H1 (cell line): ENCODE results near the gene PAFAH1B1. TPM values are rescaled to one million over a fixed set of nuclear protein-coding genes. Genes with fewer than 3 reads are reported as not detected.
A peak's percentile ranks its signal among the peaks of the same experiment; 100 is the strongest.

Experiments
- CTCF ChIA-PET: fragments of 300-600 bp; sonication (Branson Sonifier 250); formaldehyde crosslinking; loops from one replicate; lab custom pipeline; 2021; ENCODE audit not compliant: partially characterized antibody; lab: Charles Lee
- POLR2A ChIA-PET: fragments of 300-600 bp; sonication (Branson Sonifier 250); formaldehyde crosslinking; loops from one replicate; lab custom pipeline; 2021; ENCODE audit warnings: inconsistent platforms; ENCODE audit not compliant: partially characterized antibody; lab: Charles Lee
- DNase-seq, 2 experiments: peaks; one replicate each; pipeline versions ENCODE4 v3.0.0 to v3.0.0-alpha.2; 2010 to 2022; ENCODE audit warnings: low spot score in 2 of 2, low read depth in 1 of 2, mixed read lengths in 1 of 2
- FAIRE-seq: peaks from 2 replicates; lab custom pipeline; 2011; peaks lifted over from hg19 to GRCh38; lab: Jason Lieb, UNC
- H2AFZ ChIP-seq: 2 replicates; pipeline ENCODE4 v1.8.1; 2012; ENCODE audit warnings: low read length, inconsistent platforms
- H2AK5ac ChIP-seq: 2 replicates; pipeline ENCODE4 v1.6.1; 2013; ENCODE audit warnings: low read depth, low read length
- H2BK120ac ChIP-seq: replicated peaks from 2 replicates; pipeline ENCODE3; 2013; ENCODE audit warnings: low read depth, low read length, inconsistent platforms
- H2BK12ac ChIP-seq: 2 replicates; pipeline ENCODE4 v1.6.1; 2013; ENCODE audit warnings: low read depth, low read length
- H2BK15ac ChIP-seq: 2 replicates; pipeline ENCODE4 v1.6.1; 2013; ENCODE audit warnings: low read length
- H2BK20ac ChIP-seq: 2 replicates; pipeline ENCODE4 v1.6.1; 2013; ENCODE audit warnings: low read length
- H2BK5ac ChIP-seq: 2 replicates; pipeline ENCODE4 v1.6.1; 2013; ENCODE audit warnings: low read depth, low read length
- H3K14ac ChIP-seq: 2 replicates; pipeline ENCODE4 v1.6.1; 2013; ENCODE audit warnings: inconsistent platforms; ENCODE audit not compliant: insufficient read length
- H3K18ac ChIP-seq: 2 replicates; pipeline ENCODE4 v1.6.1; 2013; ENCODE audit warnings: low read length; ENCODE audit errors: extremely low read depth
- H3K23ac ChIP-seq: 2 replicates; pipeline ENCODE4 v1.6.1; 2013; ENCODE audit warnings: inconsistent platforms; ENCODE audit not compliant: insufficient read length
- H3K23me2 ChIP-seq: 2 replicates; pipeline ENCODE4 v1.6.1; 2013; ENCODE audit warnings: low read depth, low read length
- H3K27ac ChIP-seq: 2 replicates; pipeline ENCODE4 v1.6.1; 2011; ENCODE audit warnings: low read depth, low read length, inconsistent platforms
- H3K27me3 ChIP-seq, 4 experiments: replicated peaks in 1 of 4; 1 replicate in 1 of 4; 2 replicates in 3 of 4; pipeline versions ENCODE4 v1.6.1 to v1.8.1; 2011 to 2013; ENCODE audit warnings: low read length in 3 of 4, mild to moderate bottlenecking in 3 of 4, inconsistent platforms in 2 of 4, mixed read lengths in 2 of 4, moderate library complexity in 1 of 4; ENCODE audit not compliant: control insufficient read depth in 3 of 4, insufficient read depth in 3 of 4; ENCODE audit errors: extremely low read depth in 1 of 4
- H3K36me3 ChIP-seq, 4 experiments: 2 replicates each; pipeline versions ENCODE4 v1.6.1 to v1.8.1; 2011 to 2013; ENCODE audit warnings: mild to moderate bottlenecking in 4 of 4, low read length in 3 of 4, moderate library complexity in 2 of 4, control low read depth in 1 of 4, inconsistent platforms in 1 of 4; ENCODE audit not compliant: insufficient read depth in 4 of 4, control insufficient read depth in 2 of 4
- H3K4ac ChIP-seq: replicated peaks from 2 replicates; pipeline ENCODE3; 2013; ENCODE audit warnings: low read length, low read depth, mixed read lengths, inconsistent platforms; ENCODE audit not compliant: insufficient read length
- H3K4me1 ChIP-seq, 4 experiments: replicated peaks in 1 of 4; 1 replicate in 1 of 4; 2 replicates in 3 of 4; pipeline versions ENCODE4 v1.6.1 to v1.8.1; 2011 to 2013; ENCODE audit warnings: low read length in 3 of 4, inconsistent platforms in 2 of 4, mixed read lengths in 1 of 4; ENCODE audit not compliant: insufficient read depth in 4 of 4, control insufficient read depth in 3 of 4
- H3K4me2 ChIP-seq, 2 experiments: 2 replicates each; pipeline versions ENCODE4 v1.6.1 to v1.8.1; 2011 to 2013; ENCODE audit warnings: low read depth in 2 of 2, low read length in 2 of 2, control low read depth in 1 of 2, inconsistent platforms in 1 of 2, mild to moderate bottlenecking in 1 of 2; ENCODE audit not compliant: insufficient read depth in 1 of 2
- H3K4me3 ChIP-seq, 4 experiments: fragments of 200-600, 300-600 bp in 1 of 4; sonication (generic), shearing (Covaris generic), sonication (Bioruptor Twin) in 1 of 4; 2 replicates each; pipeline versions ENCODE4 v1.5.1 to v1.8.1; 2011 to 2016; ENCODE audit warnings: low read length in 4 of 4, low read depth in 3 of 4, control low read depth in 2 of 4, inconsistent platforms in 2 of 4, mild to moderate bottlenecking in 2 of 4, mixed read lengths in 1 of 4, moderate library complexity in 1 of 4; ENCODE audit not compliant: insufficient read depth in 2 of 4; ENCODE audit errors: extremely low read depth in 1 of 4
- H3K56ac ChIP-seq: replicated peaks from 2 replicates; pipeline ENCODE3; 2013; ENCODE audit warnings: low read depth, mild to moderate bottlenecking, mixed read lengths, low read length, inconsistent platforms; ENCODE audit not compliant: insufficient read length
- H3K79me1 ChIP-seq: 2 replicates; pipeline ENCODE4 v1.6.1; 2013; ENCODE audit warnings: low read depth, low read length, control low read depth
- H3K79me2 ChIP-seq, 2 experiments: 2 replicates each; pipeline versions ENCODE4 v1.6.1 to v1.8.1; 2012 to 2013; ENCODE audit warnings: low read length in 2 of 2, mild to moderate bottlenecking in 2 of 2, inconsistent platforms in 1 of 2; ENCODE audit not compliant: insufficient read depth in 2 of 2, control insufficient read depth in 1 of 2
- H3K9ac ChIP-seq, 4 experiments: replicated peaks in 1 of 4; 1 replicate in 1 of 4; 2 replicates in 3 of 4; pipeline versions ENCODE4 v1.6.1 to v1.8.1; 2011 to 2013; ENCODE audit warnings: low read depth in 3 of 4, low read length in 3 of 4, control low read depth in 2 of 4, mild to moderate bottlenecking in 2 of 4, moderate library complexity in 2 of 4, inconsistent platforms in 1 of 4; ENCODE audit errors: extremely low read depth in 1 of 4
- H3K9me3 ChIP-seq, 2 experiments: 2 replicates each; pipeline versions ENCODE4 v1.6.1 to v1.8.1; 2012 to 2013; ENCODE audit warnings: mild to moderate bottlenecking in 2 of 2, moderate library complexity in 2 of 2, control low read depth in 1 of 2, inconsistent platforms in 1 of 2, low read depth in 1 of 2, low read length in 1 of 2, mixed read lengths in 1 of 2; ENCODE audit not compliant: insufficient read depth in 2 of 2
- H4K20me1 ChIP-seq, 2 experiments: replicated peaks in 1 of 2; 2 replicates each; pipeline versions ENCODE3 to v1.8.1; 2011 to 2013; ENCODE audit warnings: inconsistent platforms in 2 of 2, low read length in 2 of 2, mild to moderate bottlenecking in 1 of 2; ENCODE audit not compliant: insufficient read depth in 2 of 2, control insufficient read depth in 1 of 2
- H4K5ac ChIP-seq: 2 replicates; pipeline ENCODE4 v1.6.1; 2013; ENCODE audit warnings: low read length, low read depth, mixed read lengths, inconsistent platforms; ENCODE audit not compliant: insufficient read length
- H4K8ac ChIP-seq: 2 replicates; pipeline ENCODE4 v1.8.0; 2013; ENCODE audit warnings: mild to moderate bottlenecking, moderate library complexity, low read length, inconsistent platforms; ENCODE audit not compliant: insufficient read depth; ENCODE audit errors: extremely low read depth
- H4K91ac ChIP-seq: replicated peaks from 2 replicates; pipeline ENCODE3; 2013; ENCODE audit warnings: low read length, mixed read lengths, inconsistent platforms; ENCODE audit not compliant: insufficient read length
- CTCF ChIP-seq, 3 experiments: IDR thresholded peaks; 1 replicate in 2 of 3; 2 replicates in 1 of 3; pipeline versions ENCODE4 v1.5.1 to v1.6.1; 2011; ENCODE audit warnings: low read length in 3 of 3, mild to moderate bottlenecking in 3 of 3, inconsistent platforms in 2 of 3, low read depth in 1 of 3, moderate library complexity in 1 of 3; ENCODE audit not compliant: insufficient read depth in 1 of 3; ENCODE audit errors: control extremely low read depth in 1 of 3
- GABPA ChIP-seq: IDR thresholded peaks from 2 replicates; pipeline ENCODE4 v1.6.1; 2011; ENCODE audit warnings: mild to moderate bottlenecking, low read length, moderate library complexity, borderline replicate concordance; ENCODE audit not compliant: insufficient read depth
- HDAC2 ChIP-seq, 2 experiments: fragments of 300-600 bp in 1 of 2; sonication (generic) in 1 of 2; IDR thresholded peaks; 2 replicates each; pipeline ENCODE4 v1.6.1; 2011 to 2012; ENCODE audit warnings: low read depth in 2 of 2, low read length in 2 of 2, mild to moderate bottlenecking in 2 of 2, moderate library complexity in 2 of 2, borderline replicate concordance in 1 of 2, inconsistent platforms in 1 of 2
- HDAC6 ChIP-seq: IDR thresholded peaks from one replicate; pipeline ENCODE4 v1.7.1; 2012; ENCODE audit warnings: low read depth, mild to moderate bottlenecking, inconsistent platforms, low read length, moderate library complexity
- JUN ChIP-seq: IDR thresholded peaks from 2 replicates; pipeline ENCODE4 v1.6.1; 2011; ENCODE audit warnings: low read depth, mild to moderate bottlenecking, improper control_type of control experiment, low read length
- SAP30 ChIP-seq: fragments of 300-600 bp; sonication (generic); IDR thresholded peaks from 2 replicates; pipeline ENCODE4 v1.7.1; 2012; ENCODE audit warnings: low read length, moderate library complexity, mild to moderate bottlenecking, inconsistent platforms; ENCODE audit not compliant: insufficient read depth, insufficient replicate concordance
- YY1 ChIP-seq: IDR thresholded peaks from 2 replicates; pipeline ENCODE4 v1.6.1; 2011; ENCODE audit warnings: low read depth, mild to moderate bottlenecking, low read length
- WGBS, 2 experiments: shearing (Covaris generic) in 1 of 2; methylation state at CpG; one replicate each; pipeline versions ENCODE4 v1.1.6 to v1.1.7; 2013 to 2015; ENCODE audit warnings: low lambda C conversion rate in 2 of 2, mixed read lengths in 2 of 2, inconsistent platforms in 1 of 2, low coverage in 1 of 2, missing lambda C conversion rate in 1 of 2; ENCODE audit not compliant: insufficient replicate concordance in 2 of 2, insufficient coverage in 1 of 2, insufficient read length in 1 of 2; ENCODE audit errors: extremely low coverage in 1 of 2, missing lambda C conversion rate in 1 of 2; 5-methylcytosine and 5-hydroxymethylcytosine counted together
- polyA plus RNA-seq, 7 experiments: library from polyadenylated mRNA; depleted of rRNA in 3 of 7; stranded (reverse) in 5 of 7; unstranded in 2 of 7; fragments of >200 nt in 5 of 7; fragments of 200-250 nt in 2 of 7; gene quantifications; 1 replicate in 5 of 7; 2 replicates in 1 of 7; 4 replicates in 1 of 7; pipeline versions ENCODE4 v1.2.1 to v1.2.3, GENCODE V29; 2011 to 2013; ENCODE audit warnings: missing spikeins in 2 of 7, mixed read lengths in 2 of 7
- total RNA-seq: library from RNA; stranded (reverse); fragmentation: NEBNext Ultra II Directional; extraction: Animal tissue kit (Norgen Biotek cat#: 25700); gene quantifications from 2 replicates; pipeline ENCODE4 v1.2.1, GENCODE V29; 2021

The PAFAH1B1 gene
- total and polyA plus RNA-seq, 2 of the 8 experiments (the other 6 are each of a cell fraction or from before 2014, with no cell fraction given): 42.0 to 152 TPM

- FAIRE-seq: no peak
- Histone ChIP-seq H4K91ac (no peak overlapping the region), H3K14ac (no peak overlapping the region), H2AFZ (no peak overlapping the region), H3K27ac (no peak overlapping the region), H2BK20ac (no peak overlapping the region), H3K4me3 (no peak overlapping the region), H3K79me1 (peaks cover 17% of the 10 kb centered on the region), H2BK12ac (no peak overlapping the region), H3K4me2 (no peak overlapping the region), H3K9me3 (no peaks in the 10 kb centered on the region), H4K20me1 (peaks cover 10 to 34% of the 10 kb centered on the region in 2 experiments), H2BK15ac (no peak overlapping the region), H3K4ac (no peak overlapping the region), H3K9ac (no peak overlapping the region), H4K8ac (peak overlapping the region; percentile 45), H3K18ac (peak overlapping the region; percentile 19; the same call in 1 of the 2 replicates), H2BK5ac (peak overlapping the region; percentile 32; the same call in 1 of the 2 replicates), H3K23ac (no peak overlapping the region), H2AK5ac (peak overlapping the region; percentile 3; the same call in 1 of the 2 replicates), H3K79me2 (peaks cover 21 to 60% of the 10 kb centered on the region in 2 experiments; a peak in 3 of 4 replicates), H4K5ac (no peak overlapping the region), H3K36me3 (peaks cover 0 to 4% (median 1%) of the 10 kb centered on the region in 4 experiments; a peak in 1 of 8 replicates), H3K56ac (no peak overlapping the region), H2BK120ac (no peak overlapping the region), H3K4me1 (peaks cover 4 to 35% (median 26%) of the 10 kb centered on the region in 4 experiments), H3K27me3 (peaks cover 0 to 9% (median 6%) of the 10 kb centered on the region in 4 experiments; a peak in 5 of 7 replicates), H3K23me2 (peaks cover 7% of the 10 kb centered on the region; the same call in 1 of the 2 replicates)
- DNase-seq: peak in 1 of 2 experiments; percentile 81
- CTCF ChIA-PET: interaction anchor here (0.7 to 5.8 kb wide), 12 partner anchors 11 to 328 kb away, joined by 3 to 62 read pairs (median 4); no protein-coding TSS in a partner anchor
- WGBS, 2 experiments: 84% methylated on average over 12 of the region's 13 CpGs; no CpG with 5 or more reads in 1 of the 2 experiments
- POLR2A ChIA-PET: interaction anchor here (0.6 to 2.2 kb wide), 9 partner anchors 11 to 175 kb away, joined by 3 to 6 read pairs (median 4); no protein-coding TSS in a partner anchor
- TF ChIP-seq YY1: no peak
- no peak for TF ChIP-seq SAP30
- TF ChIP-seq HDAC2 (IDR thresholded peaks at IDR 0.05; ENCODE audit: borderline replicate concordance in 1 of 2, low read depth in 2 of 2, low read length in 2 of 2): no peak
- peak; percentile 77 to 87 (median 77) for TF ChIP-seq CTCF (IDR thresholded peaks at IDR 0.05; ENCODE audit: control extremely low read depth in 1 of 3, insufficient read depth in 1 of 3, low read depth in 1 of 3, low read length in 3 of 3)
- TF ChIP-seq HDAC6: no peak
- no peak for TF ChIP-seq JUN
- peak; percentile 63; the same call in 1 of the 2 replicates for TF ChIP-seq GABPA
Observed at GRCh38 chr17:2707721-2708584, 114.5 kb downstream of the PAFAH1B1 start.
